T-helper 1 cell treated with Interleukin-12 subunit alpha and Interleukin-12 subunit beta and Interleukin-4 antibody, amounts not matched to agents 30 μg/mL and 1 μg/mL, for 36 hours (primary cell): ENCODE data around the gene EFL1.
A peak's percentile ranks its signal among the peaks of the same experiment; 100 is the strongest.
"Not testable (repeated sequence)": the region's sequence is repeated elsewhere in the genome, so short reads cannot be mapped to it uniquely, and the experiment has no call there.

ENCODE experiments used
- H3K27ac Mint-ChIP-seq: one replicate; pipeline ENCODE4 v1.8.0; 2021; ENCODE audit warnings: mild to moderate bottlenecking, mixed read lengths
- H3K27me3 Mint-ChIP-seq: one replicate; pipeline ENCODE4 v1.8.0; 2021; ENCODE audit warnings: low read depth, mixed read lengths
- H3K36me3 Mint-ChIP-seq: one replicate; pipeline ENCODE4 v1.8.0; 2021; ENCODE audit warnings: low read depth, mixed read lengths
- H3K4me1 Mint-ChIP-seq: one replicate; pipeline ENCODE4 v1.8.0; 2021; ENCODE audit warnings: low read depth, mixed read lengths
- H3K4me3 Mint-ChIP-seq: one replicate; pipeline ENCODE4 v1.8.0; 2021; ENCODE audit warnings: mild to moderate bottlenecking, moderate library complexity, mixed read lengths
- H3K9me3 Mint-ChIP-seq: one replicate; pipeline ENCODE4 v1.8.0; 2021; ENCODE audit warnings: mixed read lengths

EFL1 gene

GRCh38 chr15:82262422-82263026, at the start of gene EFL1, which contains the start of gene SAXO2:
EFL1 (minus strand) TSS chr15:82262734; CDS start chr15:82261778, 956 bp downstream.
SAXO2 (plus strand) TSS chr15:82262818; CDS start chr15:82262880, 62 bp downstream.
- Mint-ChIP-seq H3K4me3 (peak within 1 kb of the TSS; percentile 94), H3K36me3 (peaks cover 12% of the 10 kb centered on the region), H3K4me1 (peaks cover 21% of the 10 kb centered on the region), H3K9me3 (no peaks in the 10 kb centered on the region), H3K27me3 (no peaks in the 10 kb centered on the region), H3K27ac (peak within 1 kb of the TSS; percentile 83)

DNA sequence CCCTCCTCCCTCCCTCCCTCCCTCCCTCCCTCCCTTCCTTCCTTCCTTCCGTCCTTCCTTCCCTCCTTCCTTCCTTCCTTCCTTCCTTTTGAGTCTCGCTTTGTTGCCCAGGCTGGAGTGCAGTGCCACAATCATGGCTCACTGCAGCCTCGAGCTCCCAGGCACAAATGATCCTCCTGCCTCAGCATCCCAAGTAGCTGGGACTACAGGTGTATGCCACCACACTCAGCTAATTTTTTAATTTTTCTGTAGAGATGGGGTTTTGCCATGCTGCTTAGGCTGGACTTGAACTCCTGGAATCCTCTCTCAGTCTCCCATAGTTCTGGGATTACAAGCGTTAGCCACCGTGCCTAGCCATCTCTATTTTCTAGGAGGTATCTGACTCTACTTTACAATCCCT, 48.8 kb upstream of the EFL1 start:
- H3K4me3 Mint-ChIP-seq, H3K27ac Mint-ChIP-seq, H3K4me1 Mint-ChIP-seq, H3K27me3 Mint-ChIP-seq, H3K9me3 Mint-ChIP-seq, H3K36me3 Mint-ChIP-seq: not testable (repeated sequence)

DNA sequence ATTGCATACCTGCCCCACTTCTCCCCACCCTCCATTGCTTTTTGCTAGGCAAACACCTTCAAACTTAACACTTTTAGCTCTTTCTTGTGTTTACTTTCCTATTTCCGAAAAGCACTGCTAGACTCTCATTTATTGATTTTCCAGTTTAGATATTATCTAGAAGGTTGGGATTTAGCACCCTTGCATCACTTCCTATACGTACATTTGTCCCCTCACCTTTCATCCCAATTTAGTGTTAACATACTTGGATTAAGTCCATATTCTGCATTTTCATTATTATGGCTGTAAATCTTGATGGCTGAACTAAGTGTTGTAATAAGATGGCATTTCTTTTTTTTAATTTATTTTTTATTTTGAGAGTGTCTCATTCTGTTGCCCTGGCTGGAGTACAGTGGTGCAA, 47.3 kb upstream of the EFL1 start:
- Mint-ChIP-seq H3K27ac (no peak overlapping the region), H3K36me3 (no peaks in the 10 kb centered on the region), H3K9me3 (no peaks in the 10 kb centered on the region), H3K4me1 (no peaks in the 10 kb centered on the region), H3K4me3 (no peak overlapping the region), H3K27me3 (peaks cover 9% of the 10 kb centered on the region)

GRCh38 chr15:82307714-82308081, 45.2 kb upstream of the EFL1 start:
- Mint-ChIP-seq H3K4me1 (no peaks in the 10 kb centered on the region), H3K27ac (no peak overlapping the region), H3K27me3 (peaks cover 9% of the 10 kb centered on the region), H3K9me3 (no peaks in the 10 kb centered on the region), H3K4me3 (no peak overlapping the region), H3K36me3 (no peaks in the 10 kb centered on the region)

GRCh38 chr15:82306791-82307713, 44.5 kb upstream of the EFL1 start:
- no peak overlapping the region for H3K4me3 Mint-ChIP-seq
- no peaks in the 10 kb centered on the region for H3K9me3 Mint-ChIP-seq
- H3K27me3 Mint-ChIP-seq = peaks cover 9% of the 10 kb centered on the region
- no peak overlapping the region for H3K27ac Mint-ChIP-seq
- no peaks in the 10 kb centered on the region for H3K36me3 Mint-ChIP-seq
- no peaks in the 10 kb centered on the region for H3K4me1 Mint-ChIP-seq

DNA sequence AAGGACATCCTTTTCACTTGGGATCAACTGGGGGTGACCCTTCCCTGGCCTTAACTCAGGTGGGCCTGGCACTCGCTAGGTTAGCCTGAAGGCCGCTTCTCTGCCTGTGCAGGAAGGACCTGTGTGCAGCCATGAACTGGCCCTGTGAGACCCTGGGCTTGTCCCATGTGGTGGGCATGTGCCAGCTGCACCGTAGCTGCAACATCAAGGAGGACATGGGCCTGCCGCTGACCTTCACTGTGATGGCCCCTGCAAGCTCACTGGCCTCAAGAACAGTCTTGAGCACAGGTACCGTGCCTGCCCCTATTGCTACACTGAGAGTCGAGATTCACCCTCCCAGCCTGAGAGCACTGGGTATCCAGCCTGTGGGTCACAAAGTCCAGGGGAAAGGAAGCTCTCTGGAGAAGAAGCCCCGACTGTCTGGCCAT, 43.1 kb upstream of the EFL1 start:
- Mint-ChIP-seq H3K36me3 (no peaks in the 10 kb centered on the region), H3K27me3 (no peaks in the 10 kb centered on the region), H3K27ac (no peak overlapping the region), H3K9me3 (no peaks in the 10 kb centered on the region), H3K4me3 (no peak overlapping the region), H3K4me1 (no peaks in the 10 kb centered on the region)

- Mint-ChIP-seq H3K36me3 (no peaks in the 10 kb centered on the region), H3K4me3 (no peak overlapping the region), H3K27ac (no peak overlapping the region), H3K9me3 (no peaks in the 10 kb centered on the region), H3K4me1 (no peaks in the 10 kb centered on the region), H3K27me3 (no peaks in the 10 kb centered on the region)
Observed at GRCh38 chr15:82304778-82305090, 42.2 kb upstream of the EFL1 start.

- no peaks in the 10 kb centered on the region for H3K36me3 Mint-ChIP-seq
- no peak overlapping the region for H3K4me3 Mint-ChIP-seq
- H3K27ac Mint-ChIP-seq = no peak overlapping the region
Observed at GRCh38 chr15:82303956-82304777, 41.6 kb upstream of the EFL1 start.

GRCh38 chr15:82301296-82302016, 38.9 kb upstream of the EFL1 start:
- Mint-ChIP-seq H3K4me3 (no peak overlapping the region), H3K9me3 (no peaks in the 10 kb centered on the region), H3K4me1 (peaks cover 5% of the 10 kb centered on the region), H3K36me3 (peaks cover 2% of the 10 kb centered on the region), H3K27me3 (peaks cover 7% of the 10 kb centered on the region), H3K27ac (no peak overlapping the region)

More at GRCh38 chr15:82303956-82304777, 41.6 kb upstream of the EFL1 start:
- H3K9me3 Mint-ChIP-seq = no peaks in the 10 kb centered on the region
- H3K27me3 Mint-ChIP-seq = no peaks in the 10 kb centered on the region
- no peaks in the 10 kb centered on the region for H3K4me1 Mint-ChIP-seq

GRCh38 chr15:82300883-82301282, 38.3 kb upstream of the EFL1 start:
- Mint-ChIP-seq H3K27me3 (peaks cover 7% of the 10 kb centered on the region), H3K9me3 (no peaks in the 10 kb centered on the region), H3K4me3 (no peak overlapping the region), H3K4me1 (peaks cover 5% of the 10 kb centered on the region), H3K27ac (no peak overlapping the region), H3K36me3 (peaks cover 2% of the 10 kb centered on the region)

DNA sequence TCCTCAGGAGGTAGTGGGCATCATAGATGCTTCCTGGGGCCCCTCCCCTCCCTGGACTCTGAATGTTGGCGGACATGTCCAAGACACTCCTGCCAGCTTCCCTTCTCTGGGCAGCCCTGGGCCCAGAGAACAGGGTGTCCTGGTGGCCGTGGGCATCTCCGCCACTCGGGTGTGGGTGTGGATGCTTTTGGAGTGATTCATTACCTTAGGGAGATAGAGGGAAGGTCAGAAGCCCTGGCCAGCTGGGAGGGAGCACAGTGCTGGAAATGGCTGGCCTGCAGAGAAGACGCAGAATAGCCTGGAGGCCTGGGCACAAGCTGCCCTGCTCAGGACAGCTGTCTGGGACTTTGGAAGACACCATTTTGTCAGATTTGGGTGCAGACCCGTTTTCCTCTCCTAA, 37.8 kb upstream of the EFL1 start:
- H3K4me1 Mint-ChIP-seq, H3K27me3 Mint-ChIP-seq, H3K36me3 Mint-ChIP-seq, H3K4me3 Mint-ChIP-seq, H3K9me3 Mint-ChIP-seq, H3K27ac Mint-ChIP-seq: not testable (repeated sequence)

DNA sequence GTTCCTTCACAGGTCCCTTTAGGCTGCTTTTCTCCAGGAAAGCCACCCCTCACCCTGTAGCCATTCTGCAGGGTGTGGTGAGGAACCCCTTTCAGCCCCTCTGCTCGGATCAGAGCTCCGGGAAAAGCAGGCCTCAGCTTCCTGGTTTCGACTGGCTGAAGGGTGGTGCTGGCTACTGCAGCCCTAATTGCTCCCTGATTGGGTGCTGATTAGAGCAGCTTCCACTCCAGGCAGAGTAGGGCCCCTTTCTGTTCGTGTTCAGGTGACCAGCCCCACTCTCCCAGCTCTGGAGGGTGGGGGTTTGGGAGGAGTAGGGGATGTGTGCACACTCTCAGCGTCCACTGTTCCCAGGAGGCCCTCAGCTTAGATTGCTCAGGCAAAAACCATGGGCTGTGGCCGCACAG, 37.0 kb upstream of the EFL1 start:
- H3K27me3 Mint-ChIP-seq = not testable (repeated sequence)

DNA sequence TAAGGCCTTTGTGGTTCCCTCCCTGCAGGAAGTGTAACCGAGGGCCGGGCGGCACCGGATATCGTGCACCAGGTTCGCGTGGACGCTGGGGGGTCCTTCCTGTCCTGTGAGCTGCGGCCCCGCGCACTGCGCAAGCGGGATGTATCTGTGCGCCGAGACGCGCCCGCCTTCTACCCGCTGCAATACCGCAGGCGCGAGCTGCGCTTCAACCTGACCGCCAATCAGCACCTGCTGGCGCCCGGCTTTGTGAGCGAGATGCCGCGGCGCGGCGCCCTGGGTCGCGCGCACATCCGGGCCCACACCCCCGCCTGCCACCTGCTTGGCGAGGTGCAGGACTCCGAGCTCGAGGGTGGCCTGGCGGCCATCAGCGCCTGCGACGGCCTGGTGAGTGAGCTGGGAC, 36.0 kb upstream of the EFL1 start:
- Mint-ChIP-seq H3K4me3 (no peak overlapping the region), H3K27ac (no peak overlapping the region), H3K9me3 (no peaks in the 10 kb centered on the region), H3K4me1 (peaks cover 5% of the 10 kb centered on the region), H3K36me3 (peaks cover 2% of the 10 kb centered on the region), H3K27me3 (peaks cover 7% of the 10 kb centered on the region)

More for the DNA sequence above, 37.0 kb upstream of the EFL1 start:
- H3K36me3 Mint-ChIP-seq, H3K27ac Mint-ChIP-seq, H3K4me1 Mint-ChIP-seq, H3K9me3 Mint-ChIP-seq, H3K4me3 Mint-ChIP-seq: not testable (repeated sequence)

DNA sequence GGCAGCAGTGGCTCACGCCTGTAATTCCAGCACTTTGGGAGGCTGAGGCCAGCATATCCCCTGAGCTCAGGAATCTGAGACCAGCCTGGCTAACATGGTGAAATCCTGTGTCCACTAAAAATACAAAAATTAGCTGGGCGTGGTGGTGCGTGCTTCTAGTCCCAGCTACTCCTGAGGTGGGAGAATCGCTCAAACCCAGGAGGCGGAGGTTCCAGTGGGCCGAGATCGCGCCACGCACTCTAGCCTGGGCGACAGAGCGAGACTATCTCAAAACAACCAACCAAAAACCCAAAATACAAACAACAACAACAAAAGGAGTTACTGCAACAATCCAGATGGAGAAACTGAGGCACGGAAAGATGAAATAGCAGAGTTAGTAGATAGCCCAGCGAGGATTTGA, 35.5 kb upstream of the EFL1 start:
- Mint-ChIP-seq H3K27ac (no peak overlapping the region), H3K36me3 (peaks cover 2% of the 10 kb centered on the region), H3K9me3 (no peaks in the 10 kb centered on the region), H3K4me3 (no peak overlapping the region), H3K27me3 (peaks cover 7% of the 10 kb centered on the region), H3K4me1 (peaks cover 5% of the 10 kb centered on the region)
